DMS153 (cell line): ENCODE results near the gene PNPLA8.
A peak's percentile ranks its signal among the peaks of the same experiment; 100 is the strongest.
"Not testable (repeated sequence)": the region's sequence is repeated elsewhere in the genome, so short reads cannot be mapped to it uniquely, and the experiment has no call there.

Source experiments
- DNase-seq: peaks from one replicate; lab custom pipeline; 2025; lab: John Stamatoyannopoulos, UW

The PNPLA8 gene, protein sequence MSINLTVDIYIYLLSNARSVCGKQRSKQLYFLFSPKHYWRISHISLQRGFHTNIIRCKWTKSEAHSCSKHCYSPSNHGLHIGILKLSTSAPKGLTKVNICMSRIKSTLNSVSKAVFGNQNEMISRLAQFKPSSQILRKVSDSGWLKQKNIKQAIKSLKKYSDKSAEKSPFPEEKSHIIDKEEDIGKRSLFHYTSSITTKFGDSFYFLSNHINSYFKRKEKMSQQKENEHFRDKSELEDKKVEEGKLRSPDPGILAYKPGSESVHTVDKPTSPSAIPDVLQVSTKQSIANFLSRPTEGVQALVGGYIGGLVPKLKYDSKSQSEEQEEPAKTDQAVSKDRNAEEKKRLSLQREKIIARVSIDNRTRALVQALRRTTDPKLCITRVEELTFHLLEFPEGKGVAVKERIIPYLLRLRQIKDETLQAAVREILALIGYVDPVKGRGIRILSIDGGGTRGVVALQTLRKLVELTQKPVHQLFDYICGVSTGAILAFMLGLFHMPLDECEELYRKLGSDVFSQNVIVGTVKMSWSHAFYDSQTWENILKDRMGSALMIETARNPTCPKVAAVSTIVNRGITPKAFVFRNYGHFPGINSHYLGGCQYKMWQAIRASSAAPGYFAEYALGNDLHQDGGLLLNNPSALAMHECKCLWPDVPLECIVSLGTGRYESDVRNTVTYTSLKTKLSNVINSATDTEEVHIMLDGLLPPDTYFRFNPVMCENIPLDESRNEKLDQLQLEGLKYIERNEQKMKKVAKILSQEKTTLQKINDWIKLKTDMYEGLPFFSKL

DNA sequence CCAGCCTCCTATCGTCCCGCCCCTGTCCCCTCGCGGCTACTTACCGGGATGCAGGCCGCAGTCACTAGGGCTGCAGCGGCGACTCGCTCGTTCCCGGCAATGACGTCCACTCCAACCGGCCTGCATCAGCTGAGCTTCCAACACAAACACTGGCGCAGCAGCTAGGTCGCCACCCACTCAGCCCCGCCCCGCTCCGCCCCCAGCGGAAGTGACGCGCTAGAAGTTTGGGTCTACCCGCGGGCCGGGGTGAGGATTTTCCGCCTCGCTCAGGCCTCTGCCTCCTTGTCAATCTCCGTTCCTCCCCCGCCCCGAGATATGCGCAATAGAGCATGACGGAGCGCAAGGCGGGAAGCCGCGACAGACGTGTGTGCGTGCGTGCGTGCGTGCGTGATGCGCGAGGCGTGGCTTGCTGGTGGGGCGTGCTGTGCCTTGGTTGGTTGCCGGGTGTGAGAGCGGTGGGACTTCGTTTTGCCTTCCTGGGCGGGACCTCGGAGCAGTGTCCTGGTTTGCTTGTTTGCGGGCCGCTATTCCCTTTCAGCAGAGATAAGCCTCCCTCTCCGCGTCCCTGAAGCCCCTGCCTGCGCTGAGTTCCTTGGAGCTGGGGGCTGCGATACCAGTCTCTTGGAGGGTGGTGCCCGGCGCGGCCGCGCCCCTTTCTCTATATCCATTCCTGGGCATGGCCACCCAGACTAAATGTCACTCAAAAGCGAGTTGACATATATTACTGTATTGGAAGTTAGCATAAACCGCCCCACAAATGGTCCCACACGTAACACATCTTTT, at the start of gene PNPLA8:
PNPLA8 (minus strand) TSS at position 151 of the 783 bp plus-strand sequence. CDS start 10,644 bp downstream, outside the sequence.
- DNase-seq: peak; percentile 99

DNA sequence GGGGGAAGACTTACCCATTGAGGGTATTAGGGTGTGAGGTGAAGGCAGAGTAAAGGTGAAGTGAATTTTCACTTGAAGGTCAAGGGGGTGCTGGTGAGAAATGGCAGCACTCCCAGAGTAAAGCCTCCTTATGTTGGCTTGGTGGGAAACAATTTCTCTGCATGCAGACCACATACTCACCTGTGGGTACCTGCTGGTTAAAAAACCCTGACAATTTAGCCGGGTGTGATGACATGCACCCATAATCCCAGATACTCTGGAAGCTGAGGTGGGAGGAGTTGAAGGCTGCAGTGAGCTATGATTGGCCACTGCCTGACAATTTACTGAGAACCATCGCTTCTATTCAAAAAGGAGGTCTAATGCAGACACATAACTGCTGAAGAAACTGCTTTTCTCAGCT, 49.2 kb upstream of the PNPLA8 start:
- no peak for DNase-seq

DNA sequence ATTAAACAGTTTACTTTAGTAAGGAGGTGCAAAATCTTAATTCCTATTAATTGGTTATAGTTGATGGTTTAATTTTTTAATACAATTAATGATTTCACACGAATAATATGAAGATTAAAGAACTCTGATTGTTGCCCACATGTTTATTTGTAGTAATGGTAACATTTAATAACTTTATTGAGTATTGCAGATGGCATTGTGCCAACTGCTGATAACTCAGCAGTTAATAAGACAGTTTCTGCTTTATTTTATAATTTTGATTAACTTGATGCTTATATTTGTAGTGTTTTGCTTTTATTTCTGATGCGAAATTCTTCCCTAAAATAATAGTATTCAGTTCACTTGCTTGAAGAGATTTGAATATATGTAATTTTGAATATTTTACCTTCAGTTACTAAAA, 46.5 kb upstream of the PNPLA8 start:
- no peak for DNase-seq

DNA sequence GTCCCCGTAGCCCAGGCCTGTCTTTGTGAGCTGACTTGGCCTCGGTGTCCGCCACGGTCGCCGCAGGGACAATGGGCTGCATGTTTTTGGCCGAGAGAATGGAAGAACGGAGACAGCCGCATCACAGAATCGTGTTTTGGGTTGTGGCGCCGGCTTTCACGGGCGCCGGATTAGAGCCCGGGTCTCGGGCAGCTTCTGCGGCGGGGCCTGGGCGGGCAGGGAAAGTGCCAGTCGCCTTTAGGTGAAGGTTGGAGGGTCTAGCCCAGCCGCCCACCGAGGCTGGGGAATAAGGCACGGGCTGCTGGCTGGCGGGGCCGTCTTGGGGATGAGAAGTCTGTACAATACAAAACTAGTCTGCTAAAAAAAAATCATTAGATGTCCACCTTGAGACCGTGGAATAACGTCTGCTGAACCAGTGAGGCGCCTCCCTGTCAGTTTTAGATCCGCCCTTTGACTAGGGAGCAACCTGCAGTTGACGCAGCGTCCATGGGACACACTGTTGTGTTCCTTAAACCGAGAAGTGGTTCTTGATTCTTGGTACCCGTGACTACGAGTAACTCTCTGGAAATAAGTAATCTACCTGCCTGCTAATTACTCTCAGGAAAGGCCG, 44.3 kb upstream of the PNPLA8 start:
- DNase-seq: peak; percentile 9

DNA sequence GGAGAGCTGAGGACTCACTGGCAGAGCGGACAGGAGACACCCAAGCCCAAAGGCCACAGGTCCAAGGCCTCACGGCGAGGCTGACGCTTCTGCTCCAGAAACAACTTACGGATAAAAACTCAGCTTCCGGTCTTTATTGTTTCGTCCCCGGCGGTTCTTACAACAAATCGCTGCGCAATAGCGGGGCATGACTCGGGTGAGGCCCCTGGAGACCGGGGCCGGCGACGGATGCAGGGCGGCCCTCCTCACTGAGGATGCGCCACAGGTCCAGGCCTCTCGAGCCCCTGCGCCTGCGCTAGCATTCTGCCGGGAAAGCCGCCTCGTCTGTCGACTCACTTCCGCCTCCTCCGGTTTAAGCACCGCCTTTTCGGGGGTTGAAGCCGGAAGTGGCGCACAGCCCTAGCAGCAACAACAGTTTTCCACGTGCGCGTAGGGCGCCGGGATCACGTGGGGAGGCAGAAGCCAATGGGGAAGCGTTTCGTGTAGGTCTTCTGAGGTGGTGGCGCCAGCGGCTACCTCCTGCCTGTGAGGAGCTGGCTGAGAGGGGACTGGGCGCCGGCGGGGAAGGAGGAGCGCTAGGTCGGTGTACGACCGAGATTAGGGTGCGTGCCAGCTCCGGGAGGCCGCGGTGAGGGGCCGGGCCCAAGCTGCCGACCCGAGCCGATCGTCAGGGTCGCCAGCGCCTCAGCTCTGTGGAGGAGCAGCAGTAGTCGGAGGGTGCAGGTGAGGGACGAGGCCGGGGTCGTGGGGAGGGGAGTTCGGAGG, 43.6 kb upstream of the PNPLA8 start, which contains the start of the genes DNAJB9 and THAP5:
DNAJB9 (plus strand) TSS at position 494 of the 765 bp plus-strand sequence. CDS start 1,853 bp downstream, outside the sequence.
THAP5 (minus strand) TSS at position 326 of the 765 bp plus-strand sequence; CDS start at position 189, 137 bp downstream.
- peak; percentile 98 for DNase-seq

DNA sequence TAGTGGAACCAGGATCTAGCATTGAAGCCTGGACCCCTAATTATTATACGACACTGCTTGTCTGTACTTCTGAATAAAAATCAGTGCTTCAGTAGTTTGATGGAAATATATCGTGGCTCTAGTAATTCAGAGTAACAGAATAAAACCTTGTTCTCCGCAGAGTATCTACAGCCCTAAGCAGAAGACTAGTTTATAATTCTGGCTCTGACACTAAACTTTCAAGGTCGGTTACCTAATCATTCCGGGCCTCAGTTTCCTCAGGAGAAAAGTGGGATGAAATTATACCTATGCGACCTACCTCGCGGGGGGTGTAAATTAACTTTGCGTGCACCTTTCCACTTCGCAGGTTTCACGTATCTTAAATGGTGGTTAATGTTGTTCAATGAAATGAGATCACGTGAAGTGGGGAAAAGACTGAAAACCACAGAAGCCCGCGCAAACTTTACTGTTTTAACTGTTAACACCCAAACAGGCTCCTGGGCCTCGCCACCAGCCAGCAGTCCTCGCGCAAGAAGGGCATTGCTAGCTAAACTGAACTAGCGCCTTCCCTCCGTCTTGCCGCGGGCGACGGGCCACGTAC, 43.0 kb upstream of the PNPLA8 start:
- no peak for DNase-seq

DNA sequence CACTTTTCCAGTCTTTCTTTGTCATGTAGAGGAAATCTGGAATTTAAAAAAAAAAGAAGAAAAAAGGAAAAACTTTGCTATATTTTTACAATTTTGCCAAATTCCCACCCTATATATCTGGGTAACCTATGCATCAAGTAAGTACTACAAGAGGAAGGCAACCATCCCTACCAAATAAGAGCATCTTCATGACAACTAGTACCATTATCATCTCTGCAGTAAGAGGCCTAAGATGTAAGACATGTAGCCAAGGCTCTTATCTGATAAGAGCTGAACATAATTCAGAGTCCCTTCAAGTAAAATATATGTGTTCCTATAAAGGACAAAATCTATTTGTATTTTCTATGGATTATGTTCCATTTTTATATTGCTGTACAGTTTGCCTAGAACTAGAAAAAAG, 40.1 kb upstream of the PNPLA8 start:
- DNase-seq: no peak

DNA sequence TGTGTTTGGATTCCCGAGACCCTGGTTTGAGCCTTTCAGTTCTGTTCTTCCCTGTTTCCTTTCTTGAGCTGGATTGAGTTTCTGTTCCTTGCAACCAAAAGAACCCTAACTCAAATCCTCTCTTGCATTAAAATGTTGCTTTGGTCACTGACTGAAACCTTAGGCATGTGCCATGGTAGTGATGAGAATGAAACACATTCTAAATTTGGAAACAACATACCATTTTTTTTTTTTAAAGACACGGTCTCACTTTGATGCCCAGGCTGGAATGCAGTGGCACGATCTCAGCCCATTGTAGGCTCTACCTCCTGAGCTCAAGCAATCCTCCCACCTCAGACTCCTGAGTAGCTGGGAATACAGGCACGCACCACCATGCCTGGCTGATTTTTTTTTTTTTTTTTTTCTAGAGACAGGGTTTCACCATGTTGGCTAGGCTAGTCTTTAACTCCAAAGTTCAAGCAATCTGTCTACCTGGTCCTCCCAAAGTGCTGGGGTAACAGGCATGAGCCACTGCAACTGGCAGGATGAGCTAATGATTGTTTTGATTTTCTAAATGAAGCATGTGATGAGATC, 35.2 kb upstream of the PNPLA8 start:
- DNase-seq: no peak

DNA sequence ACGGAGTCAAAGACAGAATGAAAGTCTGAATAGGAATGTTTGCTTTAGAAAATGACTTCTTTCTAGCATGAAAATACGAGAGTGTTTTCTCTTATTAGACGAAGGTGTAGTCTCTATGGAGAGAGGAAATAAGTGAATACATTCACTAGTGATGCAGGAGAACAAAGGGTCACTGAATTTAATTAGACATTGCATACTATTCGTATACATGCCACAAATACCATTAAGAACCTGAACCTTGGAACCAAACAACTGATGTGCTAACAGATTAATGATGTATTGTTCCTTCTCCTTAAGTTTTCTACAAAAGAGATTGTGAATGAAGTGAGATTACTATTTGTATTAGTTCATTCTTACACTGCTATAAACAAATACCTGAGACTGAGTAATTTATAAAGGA, 33.3 kb upstream of the PNPLA8 start:
- no peak for DNase-seq

DNA sequence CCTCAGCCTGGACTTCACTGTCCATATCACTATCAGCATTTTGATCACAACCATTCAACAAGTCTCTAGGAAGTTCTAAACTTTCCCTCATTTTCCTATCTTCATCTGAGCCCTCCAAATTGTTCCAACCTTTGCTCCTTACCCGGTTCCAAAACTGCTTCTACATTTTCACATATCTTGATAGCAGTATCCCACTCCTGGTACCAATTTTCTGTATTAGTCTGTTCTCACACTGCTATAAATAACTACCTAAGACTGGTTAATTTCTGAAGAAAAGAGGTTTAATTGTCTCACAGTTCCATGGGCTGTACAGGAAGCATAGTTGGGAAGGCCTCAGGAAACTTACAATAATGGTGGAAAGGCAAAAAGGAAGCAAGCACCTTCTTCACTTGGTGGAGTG, 31.7 kb upstream of the PNPLA8 start:
- no peak for DNase-seq

DNA sequence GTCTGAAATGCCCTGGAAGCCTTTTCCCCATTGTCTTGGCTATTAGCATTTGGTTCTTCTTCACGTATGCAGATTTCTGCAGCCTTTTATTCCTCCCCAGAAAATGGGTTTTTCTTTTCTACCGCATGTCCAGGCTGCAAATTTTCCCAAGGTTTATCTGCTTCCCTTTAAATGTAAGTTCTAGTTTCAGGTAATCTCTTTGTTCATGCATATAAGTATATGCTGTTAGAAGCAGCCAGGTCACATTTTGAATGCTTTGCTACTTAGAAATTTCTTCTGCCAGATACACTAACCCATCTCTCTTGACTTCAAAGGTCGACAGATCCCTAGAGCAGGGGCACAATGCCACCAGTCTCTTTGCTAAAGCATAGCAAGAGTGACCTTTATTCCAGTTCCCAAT, 31.3 kb upstream of the PNPLA8 start:
- no peak for DNase-seq

DNA sequence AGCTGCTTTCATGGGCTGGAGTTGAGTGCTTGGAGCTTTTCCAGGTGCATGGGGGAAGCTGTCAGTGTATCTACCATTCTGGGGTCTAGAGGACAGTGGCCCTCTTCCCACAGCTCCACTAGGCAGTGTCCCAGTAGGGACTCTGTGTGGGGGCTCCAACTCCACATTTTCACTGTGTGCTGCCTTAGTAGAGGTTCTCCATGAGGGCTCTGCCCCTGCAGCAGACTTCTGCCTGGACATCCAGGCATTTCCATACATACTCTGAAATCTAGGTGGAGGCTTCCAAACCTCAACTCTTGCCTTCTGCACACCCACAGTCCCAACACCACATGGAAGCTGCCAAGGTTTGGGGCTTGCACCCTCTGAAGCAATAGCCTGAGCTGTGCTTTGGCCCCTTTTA, 30.7 kb upstream of the PNPLA8 start:
- DNase-seq: not testable (repeated sequence)

DNA sequence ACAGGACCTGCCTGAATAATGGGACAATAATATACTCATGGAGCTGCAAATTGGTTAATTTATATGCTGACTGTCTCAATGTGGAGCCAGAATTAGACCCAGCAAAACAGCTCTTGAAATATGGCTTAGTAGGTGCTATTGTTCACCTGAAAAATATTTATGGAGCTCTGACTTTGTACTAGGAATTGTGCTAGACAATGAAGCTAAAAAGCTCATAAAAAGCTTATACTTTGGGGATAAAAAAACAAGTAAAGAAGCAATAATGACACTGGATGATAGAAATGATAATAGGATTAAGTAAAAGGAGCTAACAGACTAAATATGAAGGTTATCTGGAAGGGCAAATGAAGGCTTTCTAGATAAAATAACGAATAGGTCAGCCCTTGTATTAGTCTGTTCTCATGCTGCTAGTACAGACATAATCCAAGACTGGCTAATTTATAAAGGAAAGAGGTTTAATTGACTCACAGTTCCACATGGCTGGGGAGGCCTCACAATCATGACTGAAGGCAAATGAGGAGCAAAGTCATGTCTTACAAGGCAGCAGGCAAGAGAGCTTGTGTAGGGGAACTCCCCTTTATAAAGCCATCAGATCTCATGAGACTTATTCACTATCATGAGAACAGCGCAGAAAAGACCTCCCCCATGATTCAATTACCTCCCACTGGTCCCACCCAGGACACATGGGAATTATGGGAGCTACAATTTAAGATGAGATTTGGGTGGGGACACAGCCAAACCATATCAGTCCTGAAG, 22.4 kb upstream of the PNPLA8 start:
- DNase-seq: not testable (repeated sequence)

DNA sequence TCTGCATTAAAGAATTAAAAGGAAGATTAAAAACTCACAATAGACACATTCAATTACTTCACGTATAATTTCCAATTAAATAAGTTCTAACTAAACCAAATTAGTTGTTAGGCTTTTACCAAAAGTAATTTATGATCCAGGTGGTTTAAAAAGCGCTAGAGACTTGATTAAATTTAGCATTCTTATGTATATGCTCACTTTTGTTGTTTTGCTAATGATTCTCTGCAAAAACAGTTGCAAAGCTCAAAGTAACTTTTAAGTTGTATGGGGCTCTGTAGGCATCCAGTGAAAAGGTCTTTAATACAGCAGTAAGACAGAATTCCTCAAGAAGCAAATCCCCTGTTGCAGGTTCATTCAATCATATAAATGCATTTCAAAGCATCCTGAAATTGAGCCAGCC, 15.5 kb upstream of the PNPLA8 start:
- DNase-seq: no peak

DNA sequence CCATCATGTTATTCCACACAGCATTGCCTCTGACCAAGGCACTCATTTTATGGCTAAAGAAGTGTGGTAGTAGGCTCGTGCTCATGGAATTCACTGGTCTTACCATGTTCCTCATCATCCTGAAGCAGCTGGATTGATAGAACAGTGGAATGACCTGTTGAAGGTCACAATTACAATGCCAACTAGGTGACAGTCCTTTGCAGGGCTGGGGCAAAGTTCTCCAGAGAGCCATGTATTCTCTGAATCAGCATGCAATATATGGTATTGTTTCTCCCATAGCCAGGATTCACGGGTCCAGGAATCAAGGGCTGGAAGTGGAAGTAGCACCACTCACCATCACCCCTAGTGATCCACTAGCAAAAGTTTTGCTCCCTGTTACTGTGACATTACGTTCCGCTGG, 12.8 kb upstream of the PNPLA8 start:
- not testable (repeated sequence) for DNase-seq

DNA sequence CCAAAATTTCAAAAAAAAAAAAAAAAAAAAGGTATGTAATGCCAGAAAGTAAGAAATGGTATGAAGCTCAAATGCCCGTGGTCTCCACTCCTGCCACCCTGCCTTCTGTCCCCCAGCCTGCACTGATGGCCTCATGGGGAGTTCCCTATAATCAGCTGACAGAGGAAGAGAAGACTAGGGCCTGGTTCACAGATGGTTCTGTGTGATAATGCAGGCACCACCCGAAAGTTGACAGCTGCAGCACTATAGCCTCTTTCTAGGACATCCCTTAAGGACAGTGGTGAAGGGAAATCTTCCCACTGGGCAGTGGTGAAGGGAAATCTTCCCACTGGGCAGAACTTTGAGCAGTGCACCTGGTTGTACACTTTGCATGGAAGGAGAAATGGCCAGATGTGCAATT, 12.3 kb upstream of the PNPLA8 start:
- DNase-seq: not testable (repeated sequence)

DNA sequence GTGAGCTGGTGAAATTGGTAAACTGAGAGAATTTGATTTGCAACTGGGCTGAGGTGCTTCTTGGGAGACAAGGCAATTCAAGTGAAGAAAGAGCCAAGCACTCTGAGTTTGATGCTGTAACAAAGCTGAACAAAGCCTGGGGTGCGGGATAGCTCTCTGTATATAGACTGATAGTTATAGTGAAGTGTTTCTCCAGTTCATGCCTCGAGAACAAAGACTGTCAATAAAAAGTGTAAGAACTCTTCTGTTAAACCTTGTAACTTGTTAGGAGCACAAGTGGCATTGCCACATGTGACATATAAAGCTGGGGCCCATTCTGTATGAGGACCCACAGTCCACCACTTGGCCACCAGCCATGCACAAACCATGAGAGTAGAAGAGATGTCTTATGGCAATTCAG, 11.3 kb upstream of the PNPLA8 start:
- no peak for DNase-seq

DNA sequence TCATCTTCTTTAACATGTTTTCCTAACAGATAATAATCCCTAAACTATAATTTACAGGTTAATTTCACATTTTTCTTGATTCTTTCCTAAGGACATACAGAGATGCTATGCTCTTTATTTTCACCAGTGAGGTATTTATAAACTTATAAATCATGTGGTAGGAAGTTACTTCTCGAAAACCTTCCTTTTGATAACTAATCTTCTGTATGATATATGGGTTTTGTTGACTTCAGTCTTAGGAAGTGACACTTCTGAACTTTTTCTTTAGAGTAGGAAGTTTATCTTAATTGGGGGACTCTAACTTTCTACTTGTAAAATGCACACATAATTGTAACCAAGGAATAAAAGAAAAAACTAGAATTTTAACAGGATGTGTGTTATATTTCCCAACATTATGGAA, 9.8 kb upstream of the PNPLA8 start:
- no peak for DNase-seq

DNA sequence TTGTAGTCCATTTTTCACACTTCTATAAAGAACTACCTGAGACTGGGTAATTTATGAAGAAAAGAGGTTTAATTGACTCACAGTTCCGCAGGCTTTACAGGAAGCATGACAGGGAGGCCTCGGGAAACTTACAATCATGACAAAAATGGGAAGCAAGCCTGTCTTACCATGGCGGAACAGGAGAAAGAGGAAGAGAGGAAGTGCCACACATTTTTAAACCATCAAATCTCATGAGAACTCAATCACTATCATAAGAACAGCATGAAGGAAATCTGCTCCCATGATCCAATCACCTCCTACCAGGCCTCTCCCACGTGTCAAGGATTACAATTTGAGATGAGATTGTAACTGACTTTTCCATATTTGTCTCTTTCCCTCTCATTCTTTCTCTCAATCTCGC, 9.3 kb upstream of the PNPLA8 start:
- DNase-seq: no peak

DNA sequence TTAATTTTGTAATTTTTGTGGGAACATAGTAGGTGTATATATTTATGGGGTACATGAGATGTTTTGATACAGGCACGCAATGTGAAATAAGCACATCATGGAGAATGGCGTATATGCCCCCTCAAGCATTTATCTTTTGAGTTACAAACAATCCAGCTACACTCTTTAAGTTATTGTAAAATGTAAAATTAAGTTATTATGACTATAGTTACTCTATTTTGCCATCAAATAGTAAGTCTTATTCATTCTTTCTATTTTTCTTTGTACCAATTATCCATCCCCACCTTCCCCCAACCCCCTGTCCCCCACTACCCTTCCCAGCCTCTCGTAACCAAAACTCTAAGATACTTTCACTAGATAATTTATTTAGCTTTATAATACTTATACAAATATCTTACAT, 7.8 kb upstream of the PNPLA8 start:
- no peak for DNase-seq
